ENCODE results near the gene CASP10. TPM values are rescaled to one million over a fixed set of nuclear protein-coding genes. Genes with fewer than 3 reads are reported as not detected.
"Not testable (repeated sequence)": the region's sequence is repeated elsewhere in the genome, so short reads cannot be mapped to it uniquely, and the experiment has no call there.

CASP10 gene
- total and polyA plus RNA-seq, 2 of the 13 experiments (the other 11 are each of a cell fraction or from before 2014, with no cell fraction given) = 22.2 to 23.8 TPM

GRCh38 chr2:201183835-201184234, 894 bp downstream of the CASP10 start:
- Histone ChIP-seq H3K4me3 (replicated peaks in 1 of 3; ENCODE audit: insufficient read depth in 1 of 3, low read depth in 2 of 3, low read length in 3 of 3) (peak overlapping the region; percentile 68 to 95 (median 74)), H3K79me2 (ENCODE audit: insufficient read depth, low read length) (peaks cover 54% of the 10 kb centered on the region), H3K36me3 (replicated peaks in 1 of 2; ENCODE audit: control insufficient read depth in 1 of 2, insufficient read depth in 2 of 2, low read length in 2 of 2) (peaks cover 11 to 28% of the 10 kb centered on the region in 2 experiments; a peak in 4 of 5 replicates), H3K4me2 (ENCODE audit: low read depth, low read length) (peak overlapping the region; percentile 75), H3K4me1 (ENCODE audit: insufficient read depth, low read length) (peaks cover 75% of the 10 kb centered on the region), H3K9ac (ENCODE audit: insufficient read depth, low read depth, low read length) (peak overlapping the region; percentile 88)
- ChIA-PET CTCF (ENCODE audit: low intra/inter-chr PET ratio, low total read pairs) (interaction anchor here (4.5 kb wide), 1 partner anchor 49 kb away, joined by 45 read pairs; no protein-coding TSS in a partner anchor), POLR2A (interaction anchor here (1.3 to 3.3 kb wide), 6 partner anchors 8 to 254 kb away, joined by 3 to 138 read pairs (median 16); no protein-coding TSS in a partner anchor)
- H3K27me3 ChIP-seq (ENCODE audit: control insufficient read depth in 1 of 2, insufficient read depth in 2 of 2, low read length in 2 of 2); H3K9me3 ChIP-seq (ENCODE audit: low read length); H3K27ac ChIP-seq (ENCODE audit: extremely low read length, insufficient read depth, low read length); BruUV-seq (replicated peaks); DNase-seq (ENCODE audit: low spot score); FAIRE-seq; H4K20me1 ChIP-seq (ENCODE audit: insufficient read depth, low read length); ATAC-seq; H2AFZ ChIP-seq (ENCODE audit: low read length): not testable (repeated sequence)
- 0 out of 2 replicates have a peak, but pooled peaks have one; percentile 28 for TF ChIP-seq BORCS8-MEF2B (CRISPR knock-in tag; IDR thresholded peaks at IDR 0.05)
- 0 out of 2 replicates have a peak, but pooled peaks have one; percentile 8 for TF ChIP-seq GTF3A (CRISPR knock-in tag; conservative IDR thresholded peaks at IDR 0.05)
- TF ChIP-seq SAP130 (CRISPR knock-in tag; IDR thresholded peaks at IDR 0.05; ENCODE audit: low read depth) = peak; percentile 45
- TF ChIP-seq ZNF501 (CRISPR knock-in tag; IDR thresholded peaks at IDR 0.05) = peak; percentile 50; the same call in 1 of the 2 replicates
- TF ChIP-seq ELF3 (CRISPR knock-in tag; IDR thresholded peaks at IDR 0.05) = peak; percentile 47; the same call in 1 of the 2 replicates
- in situ Hi-C loops (cut with HindIII; ENCODE audit: extremely low pct_ligation_motif_present, low pct_unique_long_range_greater_than_20kb) (loop anchor here (5.0 kb wide), 1 partner anchor 48 kb away; no protein-coding TSS in a partner anchor), intact Hi-C loops (cut with micrococcal nuclease; ENCODE audit: unreplicated experiment) (loop anchor here (1.0 kb wide), 2 partner anchors 20 to 48 kb away; no protein-coding TSS in a partner anchor)
- WGBS (ENCODE audit: low lambda C conversion rate) = 8% methylated on average over 5 of the region's 5 CpGs

GRCh38 chr2:201184248-201184647, 1.3 kb downstream of the CASP10 start:
- DNase-seq (ENCODE audit: low spot score); FAIRE-seq; ATAC-seq; H4K20me1 ChIP-seq (ENCODE audit: insufficient read depth, low read length); BruUV-seq (replicated peaks); intact Hi-C loops (cut with micrococcal nuclease; ENCODE audit: unreplicated experiment); H3K27ac ChIP-seq (ENCODE audit: extremely low read length, insufficient read depth, low read length); H3K9me3 ChIP-seq (ENCODE audit: low read length); H2AFZ ChIP-seq (ENCODE audit: low read length); H3K27me3 ChIP-seq (ENCODE audit: control insufficient read depth in 1 of 2, insufficient read depth in 2 of 2, low read length in 2 of 2); TF ChIP-seq SOX6 (IDR thresholded peaks at IDR 0.05): not testable (repeated sequence)
- in situ Hi-C loops (cut with HindIII; ENCODE audit: extremely low pct_ligation_motif_present, low pct_unique_long_range_greater_than_20kb) = loop anchor here (5.0 kb wide), 1 partner anchor 48 kb away; no protein-coding TSS in a partner anchor
- ChIA-PET POLR2A (interaction anchor here (1.3 to 3.3 kb wide), 2 partner anchors 49 to 255 kb away, joined by 3 to 138 read pairs; no protein-coding TSS in a partner anchor), CTCF (ENCODE audit: low intra/inter-chr PET ratio, low total read pairs) (interaction anchor here (4.5 kb wide), 1 partner anchor 48 kb away, joined by 45 read pairs; no protein-coding TSS in a partner anchor)
- Histone ChIP-seq H3K4me2 (ENCODE audit: low read depth, low read length) (peak overlapping the region; percentile 75), H3K36me3 (replicated peaks in 1 of 2; ENCODE audit: control insufficient read depth in 1 of 2, insufficient read depth in 2 of 2, low read length in 2 of 2) (peaks cover 11 to 32% of the 10 kb centered on the region in 2 experiments), H3K4me3 (replicated peaks in 1 of 3; ENCODE audit: insufficient read depth in 1 of 3, low read depth in 2 of 3, low read length in 3 of 3) (peak overlapping the region; percentile 68 to 95 (median 74)), H3K4me1 (ENCODE audit: insufficient read depth, low read length) (peaks cover 73% of the 10 kb centered on the region), H3K9ac (ENCODE audit: insufficient read depth, low read depth, low read length) (peak overlapping the region; percentile 88), H3K79me2 (ENCODE audit: insufficient read depth, low read length) (peaks cover 54% of the 10 kb centered on the region)
- 65% methylated on average over 6 of the region's 6 CpGs for WGBS (ENCODE audit: low lambda C conversion rate)
- TF ChIP-seq ZNF501 (CRISPR knock-in tag; IDR thresholded peaks at IDR 0.05) (peak; percentile 34; the same call in 1 of the 2 replicates), SAP130 (CRISPR knock-in tag; IDR thresholded peaks at IDR 0.05; ENCODE audit: low read depth) (peak; percentile 29; the same call in 1 of the 2 replicates), SOX6 (CRISPR knock-in tag; IDR thresholded peaks at IDR 0.05) (0 out of 2 replicates have a peak, but pooled peaks have one; percentile 15), TARDBP (CRISPR knock-in tag; IDR thresholded peaks at IDR 0.05) (0 out of 2 replicates have a peak, but pooled peaks have one; percentile 23), ZBTB38 (CRISPR knock-in tag; IDR thresholded peaks at IDR 0.05) (0 out of 2 replicates have a peak, but pooled peaks have one; percentile 36), SNAPC5 (CRISPR knock-in tag; IDR thresholded peaks at IDR 0.05; ENCODE audit: borderline replicate concordance) (0 out of 2 replicates have a peak, but pooled peaks have one; percentile 32), ARNTL (CRISPR knock-in tag; IDR thresholded peaks at IDR 0.05) (peak; percentile 35; the same call in 1 of the 2 replicates), FOXC1 (CRISPR knock-in tag; IDR thresholded peaks at IDR 0.05; ENCODE audit: borderline replicate concordance) (0 out of 2 replicates have a peak, but pooled peaks have one; percentile 33)

Data from HepG2 (cell line).